Astrocyte (in vitro differentiated cells and primary cell): ENCODE measurements around the gene KPNA6.

ENCODE experiments used
- EZH2 ChIP-seq: IDR thresholded peaks from 2 replicates; pipeline ENCODE4 v1.6.1; 2012; ENCODE audit warnings: mild to moderate bottlenecking, low read length, inconsistent platforms; ENCODE audit not compliant: insufficient read depth
- TF ChIP-seq, protein P1 (sequence below): IDR thresholded peaks from 2 replicates; pipeline ENCODE4 v1.5.1; 2011; ENCODE audit warnings: low read depth, mild to moderate bottlenecking, inconsistent platforms, low read length, moderate library complexity; ENCODE audit not compliant: insufficient read depth

DNA sequence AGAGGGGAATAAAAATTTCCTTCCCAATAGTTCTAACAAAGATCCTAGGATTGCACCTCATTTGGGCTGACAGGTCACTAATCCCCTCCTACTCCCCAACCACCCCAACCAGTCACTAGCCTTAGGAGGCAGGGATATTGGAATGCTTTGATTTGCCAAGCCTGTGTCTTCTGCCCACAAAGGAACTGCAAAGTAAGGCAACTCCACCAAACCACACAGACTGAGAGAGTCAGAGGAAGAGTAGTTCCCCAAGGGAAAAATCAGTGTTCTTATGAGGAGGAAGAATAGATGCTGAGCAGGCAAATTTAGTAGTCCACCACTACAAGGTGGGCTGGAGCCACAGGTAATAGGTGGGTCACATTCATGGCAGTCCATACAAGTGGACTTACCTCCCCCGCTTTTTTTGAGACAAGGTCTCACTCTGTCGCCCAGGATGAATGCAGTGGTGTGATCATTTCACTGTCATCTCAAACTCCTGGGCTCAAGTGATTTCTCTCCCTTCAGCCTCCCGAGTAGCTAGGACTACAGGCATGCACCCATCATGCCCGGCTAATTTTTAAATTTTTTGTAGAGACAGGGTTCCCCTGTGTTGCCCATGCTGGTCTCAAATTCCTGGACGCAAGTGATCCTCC lies 38.8 kb upstream of the KPNA6 start:
- TF ChIP-seq, protein P1, sequence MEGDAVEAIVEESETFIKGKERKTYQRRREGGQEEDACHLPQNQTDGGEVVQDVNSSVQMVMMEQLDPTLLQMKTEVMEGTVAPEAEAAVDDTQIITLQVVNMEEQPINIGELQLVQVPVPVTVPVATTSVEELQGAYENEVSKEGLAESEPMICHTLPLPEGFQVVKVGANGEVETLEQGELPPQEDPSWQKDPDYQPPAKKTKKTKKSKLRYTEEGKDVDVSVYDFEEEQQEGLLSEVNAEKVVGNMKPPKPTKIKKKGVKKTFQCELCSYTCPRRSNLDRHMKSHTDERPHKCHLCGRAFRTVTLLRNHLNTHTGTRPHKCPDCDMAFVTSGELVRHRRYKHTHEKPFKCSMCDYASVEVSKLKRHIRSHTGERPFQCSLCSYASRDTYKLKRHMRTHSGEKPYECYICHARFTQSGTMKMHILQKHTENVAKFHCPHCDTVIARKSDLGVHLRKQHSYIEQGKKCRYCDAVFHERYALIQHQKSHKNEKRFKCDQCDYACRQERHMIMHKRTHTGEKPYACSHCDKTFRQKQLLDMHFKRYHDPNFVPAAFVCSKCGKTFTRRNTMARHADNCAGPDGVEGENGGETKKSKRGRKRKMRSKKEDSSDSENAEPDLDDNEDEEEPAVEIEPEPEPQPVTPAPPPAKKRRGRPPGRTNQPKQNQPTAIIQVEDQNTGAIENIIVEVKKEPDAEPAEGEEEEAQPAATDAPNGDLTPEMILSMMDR = no peak
- TF ChIP-seq EZH2 = no peak
